Endothelial cell (in vitro differentiated cells): Measurements from ENCODE around the gene ST7. TPM values are rescaled to one million over a fixed set of nuclear protein-coding genes. Genes with fewer than 3 reads are reported as not detected.

Source experiments
- DNase-seq: peaks from one replicate; pipeline ENCODE4 v3.0.0; 2021; ENCODE audit warnings: low spot score
- H3K27ac Mint-ChIP-seq: one replicate; pipeline ENCODE4 v1.8.0; 2021; ENCODE audit warnings: mixed read lengths, inconsistent platforms; ENCODE audit not compliant: unreplicated experiment
- H3K27me3 Mint-ChIP-seq: one replicate; pipeline ENCODE4 v1.8.0; 2021; ENCODE audit warnings: mild to moderate bottlenecking, moderate library complexity, mixed read lengths, inconsistent platforms; ENCODE audit not compliant: unreplicated experiment
- H3K36me3 Mint-ChIP-seq: one replicate; pipeline ENCODE4 v1.8.0; 2021; ENCODE audit warnings: mild to moderate bottlenecking, low read depth, mixed read lengths, inconsistent platforms; ENCODE audit not compliant: unreplicated experiment
- H3K4me1 Mint-ChIP-seq: one replicate; pipeline ENCODE4 v1.8.0; 2021; ENCODE audit warnings: mild to moderate bottlenecking, mixed read lengths, inconsistent platforms; ENCODE audit not compliant: unreplicated experiment
- H3K4me3 Mint-ChIP-seq: one replicate; pipeline ENCODE4 v1.8.0; 2021; ENCODE audit warnings: mild to moderate bottlenecking, mixed read lengths, inconsistent platforms; ENCODE audit not compliant: unreplicated experiment
- H3K9me3 Mint-ChIP-seq: one replicate; pipeline ENCODE4 v1.8.0; 2021; ENCODE audit warnings: mixed read lengths, inconsistent platforms; ENCODE audit not compliant: unreplicated experiment
- total RNA-seq: library from RNA; stranded (reverse); fragmentation: NEBNext Ultra II Directional; extraction: Animal tissue kit (Norgen Biotek cat#: 25700); gene quantifications from one replicate; pipeline ENCODE4 v1.2.1, GENCODE V29; 2021; ENCODE audit not compliant: unreplicated experiment
- TF ChIP-seq, protein P1 (sequence below): fragments of 200-600 bp; sonication (generic); IDR thresholded peaks from one replicate; pipeline ENCODE4 v1.5.0; 2021; ENCODE audit warnings: antibody characterized with exemption; ENCODE audit not compliant: unreplicated experiment

The ST7 gene
- total RNA-seq, 1 donor from 2014 or later, result 44.1 TPM

DNA sequence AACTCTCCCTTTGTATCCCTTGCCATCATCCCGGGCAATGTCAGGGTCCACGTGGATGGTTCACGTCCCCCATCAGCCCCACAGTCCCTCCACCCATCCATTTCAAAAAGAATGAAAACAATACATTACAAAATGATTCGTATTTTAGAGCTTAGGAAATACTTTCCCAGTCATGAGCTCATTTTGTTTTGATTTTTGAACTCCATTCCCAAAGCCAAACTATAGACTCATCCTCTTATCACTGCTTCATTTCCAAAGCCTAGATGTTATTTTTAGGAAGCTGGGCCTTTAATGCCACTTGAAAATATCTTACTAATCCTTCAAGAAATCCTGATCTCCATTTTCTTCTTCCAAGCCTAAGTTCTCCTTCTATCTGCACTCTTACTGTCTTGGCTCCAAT lies 297.5 kb downstream of the ST7 start:
- no peak overlapping the region for H3K27ac Mint-ChIP-seq
- TF ChIP-seq, protein P1, sequence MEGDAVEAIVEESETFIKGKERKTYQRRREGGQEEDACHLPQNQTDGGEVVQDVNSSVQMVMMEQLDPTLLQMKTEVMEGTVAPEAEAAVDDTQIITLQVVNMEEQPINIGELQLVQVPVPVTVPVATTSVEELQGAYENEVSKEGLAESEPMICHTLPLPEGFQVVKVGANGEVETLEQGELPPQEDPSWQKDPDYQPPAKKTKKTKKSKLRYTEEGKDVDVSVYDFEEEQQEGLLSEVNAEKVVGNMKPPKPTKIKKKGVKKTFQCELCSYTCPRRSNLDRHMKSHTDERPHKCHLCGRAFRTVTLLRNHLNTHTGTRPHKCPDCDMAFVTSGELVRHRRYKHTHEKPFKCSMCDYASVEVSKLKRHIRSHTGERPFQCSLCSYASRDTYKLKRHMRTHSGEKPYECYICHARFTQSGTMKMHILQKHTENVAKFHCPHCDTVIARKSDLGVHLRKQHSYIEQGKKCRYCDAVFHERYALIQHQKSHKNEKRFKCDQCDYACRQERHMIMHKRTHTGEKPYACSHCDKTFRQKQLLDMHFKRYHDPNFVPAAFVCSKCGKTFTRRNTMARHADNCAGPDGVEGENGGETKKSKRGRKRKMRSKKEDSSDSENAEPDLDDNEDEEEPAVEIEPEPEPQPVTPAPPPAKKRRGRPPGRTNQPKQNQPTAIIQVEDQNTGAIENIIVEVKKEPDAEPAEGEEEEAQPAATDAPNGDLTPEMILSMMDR, result no peak
- H3K4me1 Mint-ChIP-seq, result peaks cover 12% of the 10 kb centered on the region
- H3K27me3 Mint-ChIP-seq, result peaks cover 3% of the 10 kb centered on the region
- H3K36me3 Mint-ChIP-seq, result peaks cover 6% of the 10 kb centered on the region
- H3K9me3 Mint-ChIP-seq, result no peaks in the 10 kb centered on the region
- H3K4me3 Mint-ChIP-seq, result no peak overlapping the region
- DNase-seq, result no peak

- Mint-ChIP-seq H3K4me3 (no peak overlapping the region), H3K27ac (no peak overlapping the region), H3K9me3 (no peaks in the 10 kb centered on the region), H3K4me1 (peaks cover 14% of the 10 kb centered on the region), H3K36me3 (peaks cover 6% of the 10 kb centered on the region), H3K27me3 (peaks cover 2% of the 10 kb centered on the region)
- TF ChIP-seq, protein P1, result no peak
- DNase-seq, result no peak
These were observed 298.4 kb downstream of the ST7 start for GRCh38 chr7:117251687-117252086.

DNA sequence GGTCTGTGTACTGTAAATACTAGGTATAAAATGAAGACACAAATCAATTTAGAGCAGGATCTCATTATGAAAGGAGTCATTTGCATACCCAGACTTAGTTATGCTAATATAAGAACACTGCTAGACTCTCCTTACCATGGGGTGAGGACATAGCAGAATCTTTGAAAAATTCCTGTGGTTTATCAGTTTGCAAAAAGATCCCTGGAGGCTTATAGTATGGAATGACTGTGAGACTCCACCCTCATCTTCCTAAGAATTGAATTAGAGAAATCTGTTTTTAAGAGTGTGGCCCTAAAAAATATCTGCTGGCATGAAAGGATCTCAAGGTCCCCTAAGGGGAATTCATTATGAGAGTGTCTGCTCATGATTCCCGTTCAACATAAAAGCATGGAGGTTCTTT lies 306.3 kb downstream of the ST7 start:
- TF ChIP-seq, protein P1, result no peak
- Mint-ChIP-seq H3K9me3 (no peaks in the 10 kb centered on the region), H3K36me3 (no peaks in the 10 kb centered on the region), H3K4me1 (peaks cover 10% of the 10 kb centered on the region), H3K27me3 (no peaks in the 10 kb centered on the region), H3K4me3 (no peak overlapping the region), H3K27ac (no peak overlapping the region)
- no peak for DNase-seq

DNA sequence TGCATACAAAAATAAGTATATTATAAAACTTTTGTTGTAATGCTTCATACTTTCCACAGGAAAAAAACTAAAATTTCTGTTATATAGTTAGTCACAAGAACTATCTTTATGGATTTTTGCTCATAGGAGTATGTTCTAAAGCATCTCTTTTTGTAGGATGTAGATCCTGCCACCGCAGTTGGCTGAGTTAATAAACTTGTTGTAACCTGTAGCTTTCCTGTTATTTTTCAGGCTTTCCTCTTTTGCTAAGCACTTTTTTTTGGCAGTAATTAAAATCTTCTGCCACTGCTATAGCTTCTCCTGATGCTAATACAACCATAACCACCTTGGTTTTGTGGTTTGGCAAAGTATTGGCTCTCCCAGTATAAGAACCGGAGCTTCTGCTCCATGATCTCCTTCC lies 309.2 kb downstream of the ST7 start:
- no peak overlapping the region for H3K4me3 Mint-ChIP-seq
- H3K27me3 Mint-ChIP-seq, result no peaks in the 10 kb centered on the region
- no peak overlapping the region for H3K27ac Mint-ChIP-seq
- TF ChIP-seq, protein P1, result no peak
- no peaks in the 10 kb centered on the region for H3K4me1 Mint-ChIP-seq
- H3K9me3 Mint-ChIP-seq, result no peaks in the 10 kb centered on the region
- no peak for DNase-seq
- no peaks in the 10 kb centered on the region for H3K36me3 Mint-ChIP-seq

DNA sequence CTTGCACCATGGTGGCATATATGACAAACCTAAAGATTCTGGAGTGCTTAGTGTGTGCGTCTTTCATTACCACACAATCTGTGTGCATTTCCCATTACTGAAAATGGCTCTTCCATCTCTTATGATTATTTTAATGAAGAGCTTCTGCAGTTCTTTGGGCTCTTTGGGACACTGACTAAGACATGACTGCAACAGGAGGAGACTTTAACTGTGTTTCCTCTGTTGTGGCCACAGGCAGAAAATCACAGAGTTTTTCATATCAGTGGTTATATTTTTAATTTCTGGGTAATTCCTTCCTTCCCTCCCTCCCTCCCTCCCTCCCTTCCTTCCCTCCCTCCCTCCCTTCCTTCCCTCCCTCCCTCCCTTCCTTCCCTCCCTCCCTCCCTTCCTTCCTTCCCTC lies 311.4 kb downstream of the ST7 start:
- Mint-ChIP-seq H3K4me1 (no peaks in the 10 kb centered on the region), H3K9me3 (no peaks in the 10 kb centered on the region), H3K36me3 (no peaks in the 10 kb centered on the region), H3K27me3 (no peaks in the 10 kb centered on the region), H3K27ac (no peak overlapping the region), H3K4me3 (no peak overlapping the region)
- no peak for DNase-seq
- TF ChIP-seq, protein P1, result no peak
